ENCODE results near the gene BEND7.

BEND7 gene

GRCh38 chr10:13401142-13401541, 127.7 kb downstream of the BEND7 start:
- DNase-seq (no peak), ATAC-seq (ENCODE audit: insufficient read depth, low read depth) (no peak)
- TF ChIP-seq EZH2 (IDR thresholded peaks at IDR 0.05; ENCODE audit: borderline replicate concordance, low read depth, low read length, severe bottlenecking) = no peak
- TF ChIP-seq, protein P1, sequence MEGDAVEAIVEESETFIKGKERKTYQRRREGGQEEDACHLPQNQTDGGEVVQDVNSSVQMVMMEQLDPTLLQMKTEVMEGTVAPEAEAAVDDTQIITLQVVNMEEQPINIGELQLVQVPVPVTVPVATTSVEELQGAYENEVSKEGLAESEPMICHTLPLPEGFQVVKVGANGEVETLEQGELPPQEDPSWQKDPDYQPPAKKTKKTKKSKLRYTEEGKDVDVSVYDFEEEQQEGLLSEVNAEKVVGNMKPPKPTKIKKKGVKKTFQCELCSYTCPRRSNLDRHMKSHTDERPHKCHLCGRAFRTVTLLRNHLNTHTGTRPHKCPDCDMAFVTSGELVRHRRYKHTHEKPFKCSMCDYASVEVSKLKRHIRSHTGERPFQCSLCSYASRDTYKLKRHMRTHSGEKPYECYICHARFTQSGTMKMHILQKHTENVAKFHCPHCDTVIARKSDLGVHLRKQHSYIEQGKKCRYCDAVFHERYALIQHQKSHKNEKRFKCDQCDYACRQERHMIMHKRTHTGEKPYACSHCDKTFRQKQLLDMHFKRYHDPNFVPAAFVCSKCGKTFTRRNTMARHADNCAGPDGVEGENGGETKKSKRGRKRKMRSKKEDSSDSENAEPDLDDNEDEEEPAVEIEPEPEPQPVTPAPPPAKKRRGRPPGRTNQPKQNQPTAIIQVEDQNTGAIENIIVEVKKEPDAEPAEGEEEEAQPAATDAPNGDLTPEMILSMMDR (IDR thresholded peaks at IDR 0.05; ENCODE audit: borderline replicate concordance, extremely low read depth, low read length, poor library complexity, severe bottlenecking) = no peak
- H3K4me3 ChIP-seq (ENCODE audit: low read depth in 1 of 2, low read length in 2 of 2) = no peak overlapping the region
- no peaks in the 10 kb centered on the region for H3K9me3 ChIP-seq (ENCODE audit: insufficient read depth, low read length, severe bottlenecking)
- H3K4me2 ChIP-seq (ENCODE audit: insufficient read depth, low read length) = no peak overlapping the region
- no peaks in the 10 kb centered on the region for H3K79me2 ChIP-seq (ENCODE audit: insufficient read depth, low read length)
- H3K9ac ChIP-seq (ENCODE audit: low read depth, low read length) = no peak overlapping the region
- no peaks in the 10 kb centered on the region for H3K4me1 ChIP-seq (ENCODE audit: insufficient read depth, low read length)
- no peaks in the 10 kb centered on the region for H4K20me1 ChIP-seq (ENCODE audit: insufficient read depth, low read length)
- H2AFZ ChIP-seq (ENCODE audit: low read depth, low read length) = no peak overlapping the region
- H3K27me3 ChIP-seq (ENCODE audit: insufficient read depth, low read length, poor library complexity) = no peaks in the 10 kb centered on the region
- H3K27ac ChIP-seq (ENCODE audit: low read length) = no peak overlapping the region
- no peaks in the 10 kb centered on the region for H3K36me3 ChIP-seq (ENCODE audit: insufficient read depth, low read length)

- Histone ChIP-seq H3K36me3 (ENCODE audit: insufficient read depth, low read length) (no peaks in the 10 kb centered on the region), H2AFZ (ENCODE audit: low read depth, low read length) (no peak overlapping the region), H3K27ac (ENCODE audit: low read length) (no peak overlapping the region), H3K9ac (ENCODE audit: low read depth, low read length) (no peak overlapping the region), H3K4me2 (ENCODE audit: insufficient read depth, low read length) (no peak overlapping the region), H4K20me1 (ENCODE audit: insufficient read depth, low read length) (no peaks in the 10 kb centered on the region), H3K9me3 (ENCODE audit: insufficient read depth, low read length, severe bottlenecking) (no peaks in the 10 kb centered on the region), H3K79me2 (ENCODE audit: insufficient read depth, low read length) (no peaks in the 10 kb centered on the region), H3K4me1 (ENCODE audit: insufficient read depth, low read length) (no peaks in the 10 kb centered on the region), H3K27me3 (ENCODE audit: insufficient read depth, low read length, poor library complexity) (no peaks in the 10 kb centered on the region), H3K4me3 (ENCODE audit: low read depth in 1 of 2, low read length in 2 of 2) (no peak overlapping the region)
- ATAC-seq (ENCODE audit: insufficient read depth, low read depth) = no peak
- TF ChIP-seq, protein P1 (IDR thresholded peaks at IDR 0.05; ENCODE audit: borderline replicate concordance, extremely low read depth, low read length, poor library complexity, severe bottlenecking) = no peak
- TF ChIP-seq EZH2 (IDR thresholded peaks at IDR 0.05; ENCODE audit: borderline replicate concordance, low read depth, low read length, severe bottlenecking) = no peak
- no peak for DNase-seq
Measured at GRCh38 chr10:13400196-13400965, 128.4 kb downstream of the BEND7 start.

GRCh38 chr10:13399752-13400151, 129.1 kb downstream of the BEND7 start:
- Histone ChIP-seq H3K4me1 (ENCODE audit: insufficient read depth, low read length) (no peaks in the 10 kb centered on the region), H3K79me2 (ENCODE audit: insufficient read depth, low read length) (no peaks in the 10 kb centered on the region), H3K27me3 (ENCODE audit: insufficient read depth, low read length, poor library complexity) (no peaks in the 10 kb centered on the region), H3K9ac (ENCODE audit: low read depth, low read length) (no peak overlapping the region), H3K9me3 (ENCODE audit: insufficient read depth, low read length, severe bottlenecking) (no peaks in the 10 kb centered on the region), H3K27ac (ENCODE audit: low read length) (no peak overlapping the region), H4K20me1 (ENCODE audit: insufficient read depth, low read length) (no peaks in the 10 kb centered on the region), H2AFZ (ENCODE audit: low read depth, low read length) (no peak overlapping the region), H3K36me3 (ENCODE audit: insufficient read depth, low read length) (no peaks in the 10 kb centered on the region), H3K4me2 (ENCODE audit: insufficient read depth, low read length) (no peak overlapping the region), H3K4me3 (ENCODE audit: low read depth in 1 of 2, low read length in 2 of 2) (no peak overlapping the region)
- DNase-seq (no peak), ATAC-seq (ENCODE audit: insufficient read depth, low read depth) (no peak)
- TF ChIP-seq, protein P1 (IDR thresholded peaks at IDR 0.05; ENCODE audit: borderline replicate concordance, extremely low read depth, low read length, poor library complexity, severe bottlenecking) = no peak
- no peak for TF ChIP-seq EZH2 (IDR thresholded peaks at IDR 0.05; ENCODE audit: borderline replicate concordance, low read depth, low read length, severe bottlenecking)
